HG03378 (cell line): ENCODE measurements around the gene TAF5L.
"Not testable (repeated sequence)": the region's sequence is repeated elsewhere in the genome, so short reads cannot be mapped to it uniquely, and the experiment has no call there.

Source experiments
- ATAC-seq: cut with Tn5 transposase; IDR thresholded peaks from one replicate; pipeline ENCODE4 v1.9.1; 2021; ENCODE audit warnings: mild to moderate bottlenecking, moderate library complexity; ENCODE audit not compliant: unreplicated experiment

Gene TAF5L

DNA sequence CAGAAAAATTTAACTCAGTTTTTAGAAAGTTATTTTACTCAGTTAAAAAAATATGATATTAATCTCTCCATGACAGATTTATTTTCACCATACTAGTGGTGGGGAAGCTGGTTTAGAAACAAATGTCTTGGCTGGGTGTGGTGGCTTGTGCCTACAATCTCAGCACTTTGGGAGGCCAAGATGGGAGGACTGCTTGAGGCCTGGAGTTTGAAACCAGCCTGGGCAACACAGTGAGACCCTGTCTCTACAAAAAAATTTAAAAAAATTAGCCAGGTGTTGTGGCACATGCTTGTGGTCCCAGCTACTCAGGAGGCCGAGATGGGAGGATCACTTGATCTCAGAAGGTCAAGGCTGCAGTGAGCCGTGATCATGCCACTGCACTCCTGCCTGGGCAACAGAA lies 17.3 kb downstream of the TAF5L start:
- ATAC-seq: no peak

DNA sequence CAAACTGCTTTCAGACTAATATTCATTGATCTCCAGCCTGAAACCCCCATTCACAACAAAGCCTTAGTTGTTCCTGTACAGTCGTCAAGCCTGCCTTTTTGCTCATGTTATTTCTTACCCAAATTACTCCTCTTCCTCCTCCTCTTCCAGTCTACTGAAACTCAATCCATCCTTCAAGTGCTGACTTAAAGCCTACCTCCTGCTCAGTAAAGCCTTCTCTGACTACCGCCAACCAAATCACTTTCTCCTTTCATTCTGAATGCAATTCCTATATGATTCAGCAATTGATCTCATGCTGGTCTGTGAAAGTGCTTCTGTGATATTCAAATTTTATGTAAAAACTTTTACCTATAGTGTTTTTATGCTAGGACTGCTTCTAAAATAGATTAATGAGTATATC lies 18.6 kb downstream of the TAF5L start:
- ATAC-seq: no peak

DNA sequence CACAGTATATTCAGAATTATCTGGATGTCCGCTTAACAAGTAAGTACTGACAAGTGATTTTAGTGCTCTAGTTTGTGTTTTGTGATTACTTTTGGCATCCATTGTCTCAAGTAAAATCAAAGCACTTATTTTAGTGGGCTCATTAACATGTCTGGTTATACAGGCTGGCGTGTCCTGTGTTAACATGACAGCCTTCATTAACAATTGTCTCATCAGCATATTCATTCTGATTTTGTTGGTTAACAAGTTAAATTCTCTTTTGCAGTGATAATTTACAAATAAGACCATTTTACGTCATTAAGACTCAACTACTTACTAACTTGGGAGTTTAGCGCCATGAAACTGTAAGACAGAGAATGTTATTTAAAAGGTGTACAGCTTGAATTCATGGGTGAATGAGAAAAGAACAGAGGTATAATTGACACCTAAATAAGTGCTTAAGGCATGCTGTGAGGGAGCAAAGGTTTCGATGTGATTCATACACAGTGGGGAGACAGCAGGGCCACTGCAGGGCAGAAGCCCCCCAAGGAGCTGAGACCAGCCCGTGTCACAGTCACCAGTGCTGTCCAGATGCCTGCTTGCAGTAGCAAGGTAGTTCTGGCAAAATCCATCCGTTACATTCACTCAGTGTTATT lies 22.4 kb downstream of the TAF5L start:
- ATAC-seq: no peak

DNA sequence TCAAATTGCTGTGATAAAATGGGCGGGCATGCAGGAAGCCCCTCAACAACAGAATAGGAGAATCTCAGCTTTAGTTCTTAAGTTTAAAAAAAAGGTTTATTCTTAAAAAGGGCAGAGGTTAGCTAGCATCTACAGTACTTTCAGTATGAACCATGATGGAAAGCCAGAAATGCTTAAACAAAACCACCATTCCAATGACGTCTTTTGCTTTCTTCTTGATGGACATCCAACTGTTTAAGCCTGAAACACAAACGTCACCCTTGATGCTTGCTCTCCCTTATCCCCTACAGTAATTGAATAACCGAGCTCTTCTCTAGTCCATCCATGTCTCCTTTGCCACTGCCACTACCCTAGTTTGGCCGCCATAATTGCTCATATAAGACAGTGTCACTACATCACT lies 25.7 kb downstream of the TAF5L start:
- ATAC-seq: no peak

DNA sequence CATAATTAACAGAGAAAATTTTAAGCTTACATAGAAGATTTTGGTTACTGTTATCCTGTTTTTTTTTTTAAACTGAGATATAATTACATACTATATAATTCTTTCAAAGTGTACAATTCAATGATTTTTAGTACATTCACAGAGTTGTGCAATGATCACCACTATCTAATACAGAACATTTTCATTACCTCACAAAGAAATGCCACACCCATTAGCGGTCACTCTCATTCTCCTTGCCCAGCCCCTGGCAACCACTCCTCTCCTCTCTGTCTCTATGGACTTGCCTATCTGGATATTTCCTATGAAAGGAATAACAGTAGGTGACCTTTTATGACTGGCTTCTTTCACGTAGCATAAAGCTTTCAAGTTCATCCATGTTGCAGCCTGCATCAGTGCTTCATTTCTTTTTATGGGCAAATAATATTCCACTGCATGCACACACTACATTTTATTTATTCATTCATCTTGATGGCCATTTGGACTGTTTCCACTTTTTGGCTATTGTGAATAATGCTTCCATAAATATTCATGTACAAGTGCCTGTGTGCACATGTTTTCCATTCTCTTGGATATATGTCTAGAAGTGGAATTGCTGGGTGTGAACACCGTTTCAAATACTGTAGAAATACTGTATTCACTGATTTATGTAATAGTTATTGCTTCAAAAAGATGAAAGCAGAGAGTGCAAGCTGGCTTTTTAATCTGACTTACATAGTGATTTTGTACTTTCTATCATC lies 26.5 kb downstream of the TAF5L start:
- ATAC-seq: no peak

DNA sequence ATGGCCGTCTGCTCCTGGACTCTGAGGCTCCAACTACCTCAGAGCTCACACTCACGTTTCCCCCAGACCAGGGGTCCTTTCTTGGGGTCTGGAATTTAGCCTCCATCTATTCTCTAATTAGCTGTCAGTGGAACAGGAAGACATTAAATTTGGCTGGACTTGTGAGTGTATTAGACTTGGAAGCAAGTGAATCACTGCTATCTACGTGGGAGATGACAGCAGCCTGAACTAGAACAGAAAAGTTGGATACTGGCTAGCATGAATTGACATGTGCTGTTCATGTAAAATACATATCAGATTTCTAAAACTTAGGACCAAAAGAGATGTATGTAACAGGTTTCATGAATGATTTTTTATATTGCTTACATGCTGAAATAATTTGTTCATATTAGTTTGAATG lies 28.0 kb downstream of the TAF5L start:
- no peak for ATAC-seq

DNA sequence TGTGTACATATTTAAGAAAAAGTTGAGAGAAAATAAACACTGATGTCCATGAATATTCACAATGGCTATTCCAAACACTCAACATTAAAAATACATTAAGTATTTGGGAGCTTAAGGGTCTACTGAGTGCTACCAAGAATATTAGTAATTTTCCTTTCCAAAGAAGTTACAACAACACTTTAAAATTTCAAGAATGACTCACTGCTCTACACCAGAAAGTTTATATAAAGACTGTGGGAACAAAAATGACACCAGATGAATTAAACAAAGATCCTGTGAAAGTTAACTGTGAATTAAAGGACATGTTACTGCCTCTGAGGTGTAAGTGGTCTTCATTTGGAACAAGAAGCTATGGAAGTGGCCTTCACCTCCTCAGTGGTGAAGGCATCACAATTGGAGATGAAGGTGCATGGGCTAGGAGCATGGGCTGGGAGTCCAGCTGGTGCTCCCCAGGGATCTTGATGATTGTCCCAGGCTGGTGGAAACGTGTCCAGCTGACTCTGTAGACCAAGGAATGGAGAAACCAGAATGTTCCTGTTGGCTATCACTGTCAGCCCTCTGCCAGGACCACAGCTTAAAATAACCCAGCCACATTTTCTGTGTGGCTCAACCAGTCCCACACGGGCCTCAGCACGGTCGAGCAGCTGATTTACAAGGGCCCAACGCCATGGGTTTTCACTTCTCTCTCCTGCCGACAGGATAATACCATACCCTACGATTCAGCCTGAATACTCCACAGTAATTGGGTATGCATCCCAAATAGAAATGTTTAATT lies 28.8 kb downstream of the TAF5L start:
- ATAC-seq: no peak

DNA sequence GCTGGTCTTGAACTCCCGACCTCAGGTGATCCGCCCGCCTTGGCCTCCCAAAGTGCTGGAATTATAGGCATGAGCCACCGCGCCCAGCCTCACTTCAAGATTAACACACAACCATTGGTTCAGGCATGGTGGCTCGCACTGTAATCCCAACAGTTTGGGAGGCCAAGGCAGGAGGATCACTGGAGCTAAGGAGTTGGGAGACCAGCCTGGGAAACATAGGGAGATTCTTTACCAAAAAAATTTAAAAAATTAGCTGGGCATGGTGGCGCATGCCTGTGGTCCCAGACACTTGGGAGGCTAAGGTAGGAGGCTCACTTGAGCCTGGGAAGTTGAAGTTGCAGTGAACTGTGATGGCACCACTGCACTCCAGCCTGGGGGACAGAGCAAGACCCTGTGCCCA lies 30.0 kb downstream of the TAF5L start:
- ATAC-seq: not testable (repeated sequence)

DNA sequence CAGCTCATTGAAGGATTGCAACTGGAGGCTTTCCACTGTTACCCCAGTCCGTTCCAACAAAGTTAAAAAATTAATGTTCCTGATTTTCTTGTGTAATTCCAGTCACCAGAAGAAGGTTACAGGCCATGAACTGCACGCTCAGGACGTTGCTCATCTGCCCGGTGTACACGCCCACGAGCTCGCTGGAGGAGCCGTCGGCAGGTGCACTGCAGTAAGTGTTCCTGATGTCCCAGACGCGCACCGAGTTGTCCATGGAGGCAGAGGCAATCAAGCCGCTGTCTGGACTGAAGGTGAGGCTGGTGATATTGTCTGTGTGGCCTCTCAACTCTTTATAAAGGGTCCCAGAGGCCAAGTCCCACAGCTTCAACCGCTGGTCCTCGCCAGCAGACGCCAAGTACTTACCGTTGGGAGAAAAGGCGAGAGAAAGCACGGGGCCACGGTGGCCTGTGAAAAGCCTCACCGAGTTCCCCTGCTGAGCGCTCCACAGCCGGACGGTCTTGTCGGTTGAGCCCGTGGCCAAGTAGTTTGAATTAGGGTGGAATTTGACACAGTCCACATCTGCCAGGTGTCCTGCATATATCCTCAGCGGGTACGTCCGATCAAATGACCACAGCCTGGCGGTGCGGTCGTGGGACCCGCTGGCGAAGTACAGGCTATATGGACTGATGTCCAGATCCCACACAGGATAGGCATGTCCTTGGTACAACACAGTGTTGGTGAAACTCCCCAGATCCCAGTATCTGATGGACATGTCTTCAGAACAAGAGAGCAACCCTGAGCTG lies 31.5 kb downstream of the TAF5L start:
- no peak for ATAC-seq

DNA sequence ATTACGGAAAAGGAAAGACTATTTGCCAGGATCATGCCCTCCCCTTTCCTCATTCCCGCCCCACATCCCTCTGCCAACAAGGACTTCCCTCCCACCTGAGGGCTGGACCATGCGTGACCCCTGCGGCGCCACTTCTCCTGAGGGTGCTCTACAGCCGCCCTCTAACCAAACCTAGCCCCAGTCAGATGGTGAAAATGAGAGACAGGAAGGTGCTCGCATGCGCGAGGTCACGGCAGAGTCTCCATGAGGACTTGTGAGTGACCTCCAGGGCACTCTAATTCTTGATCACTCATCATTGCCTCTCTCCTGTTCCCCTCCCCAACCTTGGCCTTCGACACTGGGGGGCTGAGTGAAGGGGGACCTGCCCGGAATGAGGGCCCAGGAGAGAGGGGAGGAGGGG lies 32.1 kb downstream of the TAF5L start:
- ATAC-seq: no peak

DNA sequence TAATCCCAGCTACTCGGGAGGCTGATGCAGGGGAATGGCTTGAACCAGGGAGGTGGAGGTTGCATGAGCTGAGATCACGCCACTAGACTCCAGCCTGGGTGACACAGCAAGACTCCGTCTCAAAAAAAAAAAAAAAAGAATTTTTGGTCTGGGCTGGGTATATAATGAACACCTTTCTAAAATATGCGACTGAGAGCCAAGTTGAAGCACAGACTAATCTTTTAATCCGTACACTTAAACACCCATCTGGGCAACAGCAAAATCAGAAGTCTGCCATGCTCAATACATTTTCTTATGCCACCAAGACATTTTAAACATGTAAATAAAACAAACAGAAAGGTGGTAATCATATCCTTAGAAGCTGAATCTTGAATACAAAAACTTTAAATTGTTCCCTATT lies 35.8 kb downstream of the TAF5L start:
- no peak for ATAC-seq

DNA sequence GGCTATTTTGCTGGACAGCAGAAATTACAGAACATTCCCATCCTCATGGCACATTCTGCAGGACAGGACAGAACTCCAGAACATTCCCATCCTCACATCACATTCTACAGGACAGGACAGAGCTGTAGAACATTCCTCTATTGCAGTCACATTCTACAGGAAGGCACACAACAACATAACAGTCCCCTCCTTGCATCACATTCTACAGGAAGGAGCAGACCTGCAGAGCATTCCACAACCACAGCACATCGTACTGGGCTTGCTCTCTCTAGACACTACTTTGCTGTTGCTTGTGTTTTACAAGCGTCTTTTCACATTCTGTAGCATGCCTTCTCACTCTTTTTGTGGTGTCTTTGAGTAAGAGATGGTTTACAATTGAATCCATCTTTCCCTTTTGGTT lies 40.6 kb downstream of the TAF5L start:
- no peak for ATAC-seq

DNA sequence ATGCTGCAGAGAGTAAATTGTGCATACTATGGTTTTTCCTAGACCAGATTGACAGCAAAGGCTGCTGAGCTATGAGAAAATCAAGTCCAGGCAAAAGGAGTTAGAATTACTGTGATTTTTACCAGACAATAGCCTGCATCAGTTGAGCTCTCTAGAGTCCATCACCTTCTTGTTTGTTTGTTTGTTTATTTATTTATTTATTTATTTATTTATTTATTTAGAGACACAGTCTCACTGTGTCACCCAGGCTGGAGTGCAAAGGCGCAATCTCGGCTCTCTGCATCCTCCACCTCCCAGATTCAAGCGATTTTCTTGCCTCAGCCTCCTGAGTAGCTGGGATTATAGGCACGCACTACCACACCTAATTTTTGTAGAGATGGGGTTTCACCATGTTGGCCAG lies 43.2 kb downstream of the TAF5L start:
- no peak for ATAC-seq

DNA sequence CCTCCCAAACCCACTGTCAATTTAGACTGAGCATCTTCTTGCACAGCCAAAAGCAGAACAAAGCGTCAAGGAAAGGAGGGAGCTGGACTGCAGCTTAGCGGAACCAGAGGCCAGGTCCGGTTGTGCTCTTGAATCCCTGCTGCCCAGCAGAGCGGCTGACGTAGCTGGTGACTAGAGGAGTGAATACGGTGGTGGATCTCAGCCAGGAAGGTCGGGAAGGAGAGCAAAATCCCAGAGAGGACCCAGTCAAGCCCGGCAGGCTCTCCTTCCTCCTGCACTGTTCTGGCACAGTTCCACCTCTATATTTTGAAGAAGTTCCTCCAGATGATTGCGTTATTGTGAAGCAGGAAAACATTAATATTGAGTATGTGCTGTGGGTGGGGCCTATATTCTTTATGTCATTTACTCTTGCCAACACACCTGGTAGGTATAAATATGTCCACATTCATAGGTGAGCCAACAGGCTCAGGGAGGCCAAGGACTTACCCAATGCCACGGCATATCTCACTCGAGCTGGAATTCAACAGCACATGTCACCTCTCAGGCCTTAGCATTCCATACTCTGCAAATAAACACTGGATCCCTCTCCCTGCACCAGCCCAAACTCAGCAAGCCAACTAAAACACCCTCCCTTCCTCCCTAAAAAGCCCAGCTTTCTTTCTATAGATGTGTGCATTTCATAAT lies 43.8 kb downstream of the TAF5L start:
- ATAC-seq: no peak

DNA sequence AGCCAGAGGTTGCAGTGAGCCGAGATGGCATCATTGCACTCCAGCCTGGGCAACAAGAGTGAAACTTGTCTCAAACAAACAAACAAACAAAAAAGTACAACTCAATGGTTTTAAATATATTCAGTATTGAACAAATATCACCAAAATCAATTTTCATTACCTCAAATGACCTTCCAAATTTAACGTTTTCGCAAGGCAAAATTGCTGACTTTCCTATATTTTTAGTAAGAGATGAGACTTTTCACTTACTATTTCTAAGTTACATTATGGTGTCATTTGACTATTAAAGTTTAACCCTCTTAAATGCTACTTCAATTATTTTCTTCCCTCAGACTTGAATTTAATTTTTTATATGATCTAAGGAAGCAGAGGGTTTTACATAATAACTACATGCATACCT lies 44.4 kb downstream of the TAF5L start:
- no peak for ATAC-seq

DNA sequence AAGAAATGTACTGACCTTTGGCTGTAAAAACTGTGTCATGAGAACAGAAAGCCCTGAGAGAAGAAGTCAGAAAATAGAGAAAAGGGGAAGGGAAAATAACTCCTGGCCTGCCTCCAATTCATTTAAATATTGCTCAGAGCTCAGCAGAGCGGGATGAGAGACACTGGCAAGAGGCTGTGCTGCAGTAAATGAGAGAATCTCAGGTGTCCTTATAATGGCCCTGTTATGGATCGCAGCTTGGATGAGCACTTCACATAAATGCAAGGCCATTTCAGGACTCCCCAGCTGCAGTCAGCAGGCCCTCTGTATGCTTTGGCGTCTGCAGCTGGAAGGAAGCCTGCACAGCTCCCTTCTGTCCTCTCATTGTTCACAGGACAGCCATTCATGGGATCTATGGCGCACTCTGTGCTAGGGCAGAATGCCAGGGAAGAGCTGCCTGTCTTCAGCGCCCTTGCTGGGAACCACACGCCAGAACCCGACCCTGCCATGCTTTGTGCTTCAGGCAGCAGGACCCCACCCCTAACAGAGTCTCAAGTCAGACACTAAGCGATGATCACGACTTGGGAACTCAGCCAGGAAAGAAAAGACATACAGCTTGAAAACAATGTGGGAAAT lies 46.8 kb downstream of the TAF5L start:
- ATAC-seq: peak; percentile 83

DNA sequence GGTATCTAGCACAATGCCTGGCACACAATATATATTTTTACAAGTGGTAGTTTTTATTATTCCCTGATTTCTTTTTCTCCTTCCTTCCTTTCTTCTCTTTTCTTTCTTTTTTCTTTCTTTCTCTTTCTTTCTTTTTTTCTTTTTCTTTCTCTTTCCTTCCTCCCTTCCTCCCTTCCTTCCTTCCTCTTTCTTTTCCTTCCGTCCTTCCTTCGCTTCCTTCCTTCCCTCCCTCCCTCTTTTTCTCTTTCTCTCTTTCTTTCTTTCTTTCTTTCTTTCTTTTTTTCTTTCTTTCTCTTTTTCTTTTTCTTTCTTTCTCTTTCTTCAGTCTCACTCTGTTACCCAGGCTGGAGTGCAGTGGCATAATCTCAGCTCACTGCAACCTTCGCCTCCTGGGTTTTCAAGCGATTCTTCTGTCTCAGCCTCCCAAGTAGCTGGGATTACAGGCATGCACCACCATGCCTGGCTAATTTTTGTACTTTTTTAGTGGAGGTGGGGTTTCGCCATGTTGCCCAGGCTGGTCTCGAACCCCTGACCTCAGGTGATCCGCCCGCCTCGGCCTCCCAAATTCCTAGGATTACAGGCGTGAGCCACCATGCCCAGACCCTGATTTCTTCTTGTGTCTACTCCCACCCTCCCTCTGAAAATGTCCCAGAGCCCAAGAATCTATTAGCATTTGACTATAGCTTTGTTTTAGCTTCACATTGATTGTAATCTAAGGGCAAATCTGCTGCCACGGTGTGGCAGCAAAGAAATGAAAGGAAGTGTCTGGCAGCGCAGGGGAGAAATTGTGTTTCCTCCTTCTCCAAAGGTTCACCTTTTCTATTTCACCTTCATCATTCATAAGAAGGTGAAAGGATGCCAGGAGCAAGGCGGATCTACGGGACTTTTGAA lies 47.5 kb downstream of the TAF5L start:
- ATAC-seq: peak; percentile 28

DNA sequence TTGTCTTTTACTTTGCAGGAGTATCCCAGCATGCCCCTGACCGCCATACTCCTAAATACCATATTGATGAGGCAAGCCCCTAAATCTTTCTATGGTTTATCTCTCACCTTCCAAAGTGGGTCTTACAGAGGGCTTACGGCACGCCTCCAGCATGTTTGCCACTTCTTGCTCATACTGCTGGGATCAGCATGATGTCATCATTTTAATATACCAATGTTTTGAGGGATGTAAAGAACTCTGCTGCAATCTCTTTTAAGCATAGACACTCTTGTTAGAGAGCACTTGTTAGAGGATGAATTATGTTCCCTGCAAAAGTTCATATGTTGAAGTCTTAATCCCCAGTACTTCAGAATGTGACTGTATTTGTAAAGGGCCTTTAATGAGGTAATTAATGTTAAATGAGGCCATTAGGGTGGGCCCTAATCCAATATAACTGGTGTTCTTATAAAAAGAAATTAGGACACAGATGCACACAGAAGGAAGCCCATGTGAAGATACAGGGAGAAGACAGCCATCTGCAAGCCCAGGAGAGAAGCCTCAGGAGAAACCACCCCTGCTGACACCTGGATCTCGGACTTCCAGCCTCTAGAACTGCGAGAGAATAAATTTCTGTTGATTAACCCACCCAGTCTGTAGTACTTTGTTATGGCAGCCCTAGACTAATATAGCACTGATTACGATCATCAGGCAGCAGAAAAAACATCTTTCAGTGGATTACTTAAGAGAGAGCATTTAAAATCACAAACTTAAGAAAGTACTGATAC lies 51.1 kb downstream of the TAF5L start:
- ATAC-seq: no peak

DNA sequence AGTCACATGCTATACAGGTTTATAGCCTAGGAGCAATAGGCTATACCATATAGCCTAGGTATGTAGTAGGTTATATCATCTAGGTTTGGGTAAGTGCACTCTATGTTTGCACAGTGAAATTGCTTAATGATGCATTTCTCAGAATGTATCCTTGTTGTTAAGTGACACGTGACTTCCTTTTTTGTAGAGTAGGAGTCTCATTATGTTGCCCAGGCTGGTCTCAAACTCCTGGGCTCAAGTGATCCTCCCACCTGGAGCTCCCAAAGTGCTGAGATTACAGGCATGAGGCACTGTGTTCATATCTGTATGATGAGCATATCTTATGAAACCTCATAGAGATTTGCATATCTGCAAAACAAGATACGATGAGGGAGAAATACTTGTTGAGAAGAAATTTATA lies 53.6 kb downstream of the TAF5L start:
- ATAC-seq: no peak
